CD4-positive, alpha-beta T cell treated with Interleukin-21 for 1 hour (primary cell): ENCODE measurements around the gene SLC17A5.
"Not testable (repeated sequence)": the region's sequence is repeated elsewhere in the genome, so short reads cannot be mapped to it uniquely, and the experiment has no call there.

ENCODE experiments used
- DNase-seq: peaks from one replicate; pipeline ENCODE4 v3.0.0-alpha.2; 2020

SLC17A5 gene

GRCh38 chr6:73665686-73666319 lies 12.0 kb upstream of the SLC17A5 start:
- DNase-seq = no peak

DNA sequence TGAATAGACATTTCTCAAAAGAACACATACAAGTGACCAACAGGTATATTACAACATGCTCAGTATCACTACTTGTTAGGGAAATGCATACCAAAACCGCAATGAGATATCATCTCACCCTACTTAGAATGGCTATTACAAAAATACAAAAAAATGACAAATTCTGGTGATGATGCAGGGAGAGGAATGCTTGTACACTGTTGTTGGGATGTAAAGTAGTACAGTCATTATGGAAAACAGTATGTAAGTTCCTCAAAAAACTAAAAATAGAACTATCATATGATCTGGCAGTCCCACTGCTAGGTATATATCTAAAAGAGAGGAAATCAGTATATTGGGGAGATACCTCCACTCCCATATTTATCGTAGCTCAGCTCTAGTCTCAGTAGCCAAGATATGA lies 10.9 kb upstream of the SLC17A5 start:
- no peak for DNase-seq

GRCh38 chr6:73657201-73657600 lies 3.4 kb upstream of the SLC17A5 start:
- DNase-seq = peak; percentile 43

DNA sequence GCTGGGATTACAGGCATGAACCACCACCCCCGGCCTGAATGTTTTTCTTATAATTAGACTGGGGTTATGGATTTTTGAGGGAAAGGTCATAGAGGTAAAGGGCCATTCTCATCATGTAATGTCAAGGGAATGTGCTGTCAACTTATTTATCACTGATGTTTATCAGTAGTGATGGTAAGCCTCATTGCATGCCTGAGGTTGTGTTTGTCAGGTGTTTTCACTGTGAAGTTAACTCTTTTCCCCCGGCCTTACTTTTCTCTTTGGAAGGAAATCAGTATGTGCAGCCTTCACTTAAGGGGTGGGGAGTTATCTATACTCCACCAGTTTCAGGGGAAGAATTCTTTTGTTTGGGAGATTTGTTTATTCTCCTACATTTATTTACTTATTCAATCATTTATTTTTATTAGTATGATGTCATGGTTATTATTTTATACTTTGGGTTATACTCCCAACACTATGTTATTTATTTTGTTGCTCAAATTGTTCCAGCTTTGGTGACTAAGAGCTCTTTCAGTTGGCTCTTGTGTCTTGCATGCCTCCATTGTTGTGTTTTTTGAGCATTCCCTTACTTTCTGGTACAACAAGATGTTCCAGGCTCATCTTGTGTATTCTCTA lies 2.8 kb upstream of the SLC17A5 start:
- no peak for DNase-seq

DNA sequence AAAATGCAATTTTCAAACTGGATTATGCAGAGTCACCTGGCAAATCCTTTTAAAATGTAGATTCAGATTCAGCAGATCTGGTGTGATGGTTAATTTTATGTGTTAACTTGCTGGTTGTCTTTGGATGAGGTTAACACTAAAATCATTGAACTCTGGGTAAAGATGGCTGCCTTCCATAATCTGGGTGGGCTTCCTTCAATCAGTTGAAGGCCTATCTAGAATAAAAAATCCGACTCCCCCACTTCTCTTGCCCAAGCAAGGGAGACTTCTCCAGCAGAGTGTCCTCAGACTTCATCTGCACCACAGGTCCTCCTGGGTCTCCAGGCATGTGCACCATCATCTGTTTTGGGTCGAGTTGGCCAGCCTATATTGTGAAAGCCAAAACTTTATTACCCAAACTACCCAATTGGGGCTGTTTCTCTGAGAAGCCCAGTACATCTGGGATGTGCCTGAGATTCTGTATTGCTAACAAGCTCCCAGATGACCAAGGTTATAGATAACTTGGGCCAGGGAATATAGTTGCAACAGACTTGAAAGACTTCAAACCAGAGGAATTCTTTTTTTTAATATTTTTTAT lies 1.6 kb upstream of the SLC17A5 start:
- DNase-seq = no peak

GRCh38 chr6:73652637-73653570 lies 888 bp downstream of the SLC17A5 start:
- DNase-seq = peak; percentile 78

GRCh38 chr6:73649783-73650182 lies 4.0 kb downstream of the SLC17A5 start:
- DNase-seq = no peak

DNA sequence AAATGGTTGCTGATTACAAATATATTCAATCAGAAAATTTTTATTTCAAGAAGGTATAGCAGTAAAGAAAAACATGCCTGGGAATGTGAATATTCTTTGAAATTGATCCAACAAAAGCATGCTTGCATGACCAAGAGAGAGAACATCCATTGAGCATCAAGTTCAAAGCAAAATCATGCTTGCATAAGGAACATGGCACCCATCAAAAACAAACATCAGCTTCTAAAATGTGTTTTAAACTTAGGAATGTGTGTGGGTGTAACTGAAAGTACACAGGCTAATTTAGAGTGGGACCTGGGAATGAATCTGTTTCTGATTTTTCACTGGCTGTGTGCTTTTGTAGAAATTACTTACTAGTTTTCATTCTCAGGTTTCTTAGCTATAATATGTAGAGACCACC lies 5.6 kb downstream of the SLC17A5 start:
- no peak for DNase-seq

DNA sequence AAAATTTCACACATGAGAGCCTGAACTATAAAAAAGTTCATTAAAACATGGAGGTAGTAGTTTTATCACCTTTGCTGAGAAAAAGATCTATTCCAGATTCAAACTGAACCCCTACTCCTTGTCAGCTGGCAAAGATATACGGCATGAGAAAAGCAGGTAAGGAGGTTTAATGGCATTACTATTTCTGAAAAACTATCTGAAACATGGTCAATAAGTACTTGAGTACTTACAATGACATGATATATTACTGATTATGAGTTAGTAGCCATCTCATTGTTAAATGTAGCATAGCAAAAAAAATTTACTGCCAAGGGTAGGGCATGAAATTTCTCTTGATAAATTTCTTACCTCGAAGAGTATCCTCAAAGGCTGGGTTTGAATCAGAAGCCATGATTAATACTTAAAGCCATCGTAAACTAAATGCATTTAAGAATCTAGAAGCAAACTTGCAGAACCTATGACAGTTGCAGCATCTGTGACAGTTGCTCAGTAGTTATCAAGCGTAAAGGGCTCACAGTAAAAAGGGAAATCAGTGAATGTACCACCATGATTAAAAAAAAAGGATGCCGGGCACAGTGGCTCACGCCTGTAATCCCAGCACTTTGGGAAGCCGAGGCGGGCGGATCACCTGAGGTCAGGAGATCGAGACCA lies 8.7 kb downstream of the SLC17A5 start:
- no peak for DNase-seq

DNA sequence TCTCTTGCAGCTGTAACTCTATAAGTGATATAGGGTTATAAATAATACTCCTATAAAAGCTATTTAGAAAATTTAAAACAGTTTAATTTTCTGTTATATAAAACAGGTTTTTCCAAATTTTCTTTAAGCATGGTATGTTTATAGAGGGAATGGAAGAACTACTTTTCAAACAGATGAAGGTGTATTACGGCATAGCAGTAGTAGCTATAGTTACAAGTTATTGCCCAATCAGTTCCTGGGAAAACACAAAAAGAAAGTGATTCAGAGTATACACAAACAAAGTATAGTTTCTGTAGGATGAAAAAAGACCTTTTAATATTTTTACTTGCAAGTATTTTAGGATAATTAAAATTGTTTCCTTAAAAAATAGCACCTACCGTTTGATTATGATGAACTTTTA lies 9.8 kb downstream of the SLC17A5 start:
- DNase-seq = no peak

GRCh38 chr6:73642530-73642929 lies 11.3 kb downstream of the SLC17A5 start:
- DNase-seq = no peak

DNA sequence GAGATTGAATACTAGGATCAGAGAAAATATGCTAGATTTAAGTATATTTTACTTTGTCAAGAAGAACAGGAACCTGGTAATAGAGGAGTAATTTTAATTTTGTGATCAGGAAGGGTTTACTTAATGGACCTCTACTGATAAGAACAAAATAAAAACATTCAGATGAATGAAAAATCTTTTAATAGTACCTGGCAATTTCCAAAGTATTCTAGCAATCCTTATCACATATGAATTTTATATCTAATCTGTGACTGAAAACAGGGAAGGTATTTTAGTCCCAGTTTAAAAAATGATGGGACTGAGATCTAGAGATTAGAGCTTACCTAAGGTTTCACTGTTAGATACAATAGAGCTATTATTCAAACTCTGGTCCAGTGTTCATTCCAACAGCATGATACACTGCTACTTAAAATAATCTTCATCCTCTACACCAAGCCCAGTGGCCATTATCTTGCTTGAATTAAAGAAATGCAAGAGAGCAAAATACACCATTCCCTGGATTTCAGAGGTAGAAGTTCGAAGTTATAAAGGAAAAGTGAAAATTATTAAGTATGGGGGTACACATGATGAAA lies 13.5 kb downstream of the SLC17A5 start:
- no peak for DNase-seq

DNA sequence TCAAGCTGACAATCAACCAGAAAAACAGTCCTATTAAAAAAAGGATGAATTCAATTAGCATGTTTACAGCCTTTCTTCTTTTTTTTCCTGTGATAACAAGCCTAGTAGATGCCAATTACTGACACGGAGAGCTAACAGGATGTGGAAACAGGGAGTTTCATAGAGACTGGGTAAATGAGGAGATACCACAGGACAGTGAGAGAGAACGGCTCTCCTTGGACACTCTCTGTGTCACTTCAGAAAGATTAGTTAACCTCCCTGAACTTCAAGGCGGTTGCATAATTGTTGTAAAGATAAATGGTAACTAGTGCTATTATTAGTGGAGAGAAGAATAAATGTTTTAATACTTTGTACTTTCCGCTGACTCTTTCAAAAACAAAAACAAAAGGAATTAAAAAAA lies 14.8 kb downstream of the SLC17A5 start:
- no peak for DNase-seq

DNA sequence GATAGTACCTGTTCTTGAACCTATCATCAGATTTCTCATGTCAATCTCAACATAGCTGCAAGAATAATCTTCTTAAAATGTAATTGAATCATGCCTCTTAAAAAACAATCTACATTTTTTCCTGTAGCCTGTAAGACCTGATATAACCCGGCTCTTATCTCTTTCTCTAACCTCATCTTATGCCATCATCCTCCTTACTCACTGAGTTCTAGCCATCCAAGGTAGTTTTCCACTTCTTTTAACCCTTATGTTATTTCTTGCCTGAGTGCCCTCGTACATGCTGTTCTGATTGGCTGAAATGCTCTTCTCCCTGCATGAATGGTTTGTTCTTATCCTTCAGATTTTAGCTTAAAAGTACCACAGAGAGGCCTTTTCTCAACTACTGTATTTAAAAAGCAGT lies 16.4 kb downstream of the SLC17A5 start:
- no peak for DNase-seq

GRCh38 chr6:73636048-73636447 lies 17.7 kb downstream of the SLC17A5 start:
- DNase-seq = no peak

GRCh38 chr6:73632346-73632745 lies 21.4 kb downstream of the SLC17A5 start:
- DNase-seq = no peak

- no peak for DNase-seq
Observed at GRCh38 chr6:73631849-73632248, 21.9 kb downstream of the SLC17A5 start.

DNA sequence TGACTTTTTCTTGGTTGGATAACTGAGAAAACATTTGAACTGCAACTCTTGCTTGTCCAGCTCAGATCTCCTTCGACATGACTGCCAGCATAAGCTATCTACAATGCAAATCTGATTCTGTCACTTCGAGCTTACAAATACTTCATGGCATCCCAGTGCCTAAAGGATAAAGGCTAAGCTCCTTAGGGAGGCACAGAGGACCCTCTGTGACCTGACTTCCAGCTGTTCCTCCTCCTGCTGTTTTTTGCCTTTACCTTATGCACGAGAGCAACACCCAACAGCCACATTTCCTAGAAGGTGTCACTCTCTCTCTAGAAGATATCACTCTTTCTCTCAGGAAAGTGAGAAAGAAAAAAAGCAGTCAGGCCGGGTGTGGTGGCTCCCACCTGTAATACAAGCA lies 23.4 kb downstream of the SLC17A5 start:
- no peak for DNase-seq

DNA sequence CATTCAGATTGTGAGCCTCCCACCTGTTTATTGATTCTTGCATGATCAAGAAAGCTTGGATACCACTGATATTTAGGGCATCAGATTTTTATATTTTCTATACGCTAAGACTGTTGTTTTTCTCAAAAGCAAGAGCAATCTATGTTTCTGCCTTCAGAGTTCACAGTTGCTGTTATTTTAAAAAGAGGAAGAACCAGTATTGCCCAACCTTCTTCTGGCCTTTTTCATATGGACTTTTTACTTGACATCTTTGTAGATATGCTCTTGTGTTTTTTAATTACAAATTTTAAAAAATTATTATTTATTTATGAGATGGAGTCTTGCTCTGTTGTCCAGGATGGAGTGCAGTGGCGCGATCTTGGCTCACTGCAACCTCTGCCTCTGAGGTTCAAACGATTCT lies 28.9 kb downstream of the SLC17A5 start:
- DNase-seq = no peak

DNA sequence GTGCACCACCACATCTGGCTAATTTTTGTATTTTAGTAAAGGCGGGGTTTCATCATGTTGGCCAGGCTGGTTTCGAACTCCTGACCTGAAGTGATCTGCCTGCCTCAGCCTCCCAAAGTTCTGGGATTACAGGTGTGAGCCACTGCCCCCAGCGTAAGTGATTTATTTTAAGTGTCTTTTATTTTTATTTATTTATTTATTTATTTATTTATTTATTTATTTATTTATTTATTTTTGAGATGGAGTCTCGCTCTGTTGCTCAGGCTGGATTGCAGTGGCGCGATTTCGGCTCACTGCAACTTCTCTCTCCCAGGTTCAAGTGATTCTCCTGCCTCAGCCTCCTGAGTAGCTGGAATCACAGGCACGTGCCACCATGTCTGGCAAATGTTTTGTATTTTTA lies 30.3 kb downstream of the SLC17A5 start:
- not testable (repeated sequence) for DNase-seq

DNA sequence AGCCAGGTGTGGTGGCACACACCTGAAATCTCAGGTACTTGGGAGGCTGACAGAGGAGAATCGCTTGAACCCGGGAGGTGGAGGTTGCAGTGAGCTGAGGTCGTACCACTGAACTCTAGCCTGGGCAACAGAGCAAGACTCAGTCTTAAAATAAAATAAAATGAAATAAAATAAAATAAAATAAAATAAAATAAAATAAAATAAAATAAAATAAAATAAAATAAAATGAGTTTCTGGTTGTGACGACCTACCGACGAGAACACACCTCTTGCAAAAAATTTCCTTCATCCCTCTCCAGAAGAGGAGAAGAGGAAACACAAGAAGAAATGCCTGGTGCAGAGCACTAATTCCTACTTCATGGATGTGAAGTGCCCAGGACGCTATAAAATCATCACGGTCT lies 35.7 kb downstream of the SLC17A5 start:
- DNase-seq = not testable (repeated sequence)

- DNase-seq = no peak
Observed at GRCh38 chr6:73614802-73615201, 39.0 kb downstream of the SLC17A5 start.
